ENCODE measurements around the gene N4BP2L1. TPM values are rescaled to one million over a fixed set of nuclear protein-coding genes. Genes with fewer than 3 reads are reported as not detected.
"Not testable (repeated sequence)": the region's sequence is repeated elsewhere in the genome, so short reads cannot be mapped to it uniquely, and the experiment has no call there.

Gene N4BP2L1
- total RNA-seq, 2 donors from 2014 or later: 23.4 to 44.9 TPM

GRCh38 chr13:32376642-32377415 lies 51.1 kb downstream of the N4BP2L1 start:
- DNase-seq (ENCODE audit: low spot score in 2 of 2) (no peak), ATAC-seq (no peak)
- Mint-ChIP-seq H3K9me3 (peaks cover 0 to 6% of the 10 kb centered on the region in 2 donors), H3K27ac (no peak overlapping the region), H3K36me3 (peaks cover 21 to 33% of the 10 kb centered on the region in 2 donors)

GRCh38 chr13:32370805-32371204 lies 57.1 kb downstream of the N4BP2L1 start:
- DNase-seq (ENCODE audit: low spot score in 2 of 2) (no peak), ATAC-seq (no peak)
- peaks cover 25 to 54% of the 10 kb centered on the region in 2 donors for H3K36me3 Mint-ChIP-seq
- peaks cover 0 to 6% of the 10 kb centered on the region in 2 donors for H3K9me3 Mint-ChIP-seq
- no peak overlapping the region for H3K27ac Mint-ChIP-seq

GRCh38 chr13:32362574-32362973 lies 65.4 kb downstream of the N4BP2L1 start:
- DNase-seq (ENCODE audit: low spot score in 2 of 2) (no peak), ATAC-seq (no peak)
- Mint-ChIP-seq H3K9me3 (no peaks in the 10 kb centered on the region), H3K27ac (no peak overlapping the region), H3K36me3 (peaks cover 0 to 15% of the 10 kb centered on the region in 2 donors)

GRCh38 chr13:32355935-32356334 lies 72.0 kb downstream of the N4BP2L1 start:
- H3K27ac Mint-ChIP-seq; DNase-seq (ENCODE audit: low spot score in 2 of 2); H3K9me3 Mint-ChIP-seq; ATAC-seq: not testable (repeated sequence)
- H3K36me3 Mint-ChIP-seq: peaks cover 5 to 16% of the 10 kb centered on the region in 2 donors

- no peak overlapping the region for H3K27ac Mint-ChIP-seq
- ATAC-seq (no peak), DNase-seq (ENCODE audit: low spot score in 2 of 2) (no peak)
- no peaks in the 10 kb centered on the region for H3K9me3 Mint-ChIP-seq
- peaks cover 16 to 25% of the 10 kb centered on the region in 2 donors for H3K36me3 Mint-ChIP-seq
Measured at GRCh38 chr13:32354040-32354439, 73.9 kb downstream of the N4BP2L1 start.

GRCh38 chr13:32350839-32351441 lies 77.0 kb downstream of the N4BP2L1 start:
- not testable (repeated sequence) for H3K9me3 Mint-ChIP-seq; DNase-seq (ENCODE audit: low spot score in 2 of 2)
- H3K27ac Mint-ChIP-seq: peak overlapping the region in 1 of 2 donors; percentile 44
- ATAC-seq: peak in 1 of 2 donors; percentile 16
- H3K36me3 Mint-ChIP-seq: peaks cover 23 to 28% of the 10 kb centered on the region in 2 donors

Other genes with a start within 250 kb of the N4BP2L1 start
- gene ZAR1L, start 112.8 kb downstream of the N4BP2L1 start, total RNA-seq: not detected
- gene BRCA2, start 112.6 kb downstream of the N4BP2L1 start, total RNA-seq: 10 to 100 TPM; 30.8 to 36.1 TPM
- gene N4BP2L2, start 110.7 kb upstream of the N4BP2L1 start, total RNA-seq: 100 to 1,000 TPM in 1 of 2 donors, 10 to 100 TPM in 1; 82.1 to 107 TPM
- 10 to 100 TPM; 53.1 to 62.9 TPM for gene PDS5B, start 158.3 kb upstream of the N4BP2L1 start, total RNA-seq